Measurements from ENCODE around the gene SPATA17. TPM values are rescaled to one million over a fixed set of nuclear protein-coding genes. Genes with fewer than 3 reads are reported as not detected.

SPATA17 gene
- total RNA-seq, 4 donors from 2014 or later: 2.6 TPM; not detected in 3

DNA sequence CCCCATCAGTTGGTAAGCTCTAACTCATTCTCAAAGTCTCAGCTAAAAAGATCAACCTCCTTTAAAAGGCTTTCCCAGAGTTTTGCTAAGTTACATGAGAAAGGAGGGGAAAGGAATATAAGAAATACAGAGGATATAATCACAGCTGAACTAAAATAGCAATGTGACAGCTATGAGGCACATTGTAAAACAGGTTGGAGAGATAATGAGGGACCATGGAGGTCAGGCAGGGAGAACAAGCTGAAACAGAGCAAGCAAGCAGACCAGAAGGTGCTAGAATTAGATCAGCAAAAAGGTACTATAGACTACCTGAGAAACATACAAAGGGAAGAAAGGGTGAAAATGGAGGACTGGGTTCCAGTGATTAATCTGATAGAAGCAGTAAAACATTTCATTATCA, 28.8 kb upstream of the SPATA17 start:
- Histone ChIP-seq H3K9me3 (no peaks in the 10 kb centered on the region), H3K4me3 (no peak overlapping the region), H3K27me3 (no peaks in the 10 kb centered on the region), H3K36me3 (peaks cover 0 to 6% (median 0%) of the 10 kb centered on the region in 3 donors), H3K27ac (no peak overlapping the region), H3K4me1 (no peaks in the 10 kb centered on the region)
- TF ChIP-seq, protein P1, sequence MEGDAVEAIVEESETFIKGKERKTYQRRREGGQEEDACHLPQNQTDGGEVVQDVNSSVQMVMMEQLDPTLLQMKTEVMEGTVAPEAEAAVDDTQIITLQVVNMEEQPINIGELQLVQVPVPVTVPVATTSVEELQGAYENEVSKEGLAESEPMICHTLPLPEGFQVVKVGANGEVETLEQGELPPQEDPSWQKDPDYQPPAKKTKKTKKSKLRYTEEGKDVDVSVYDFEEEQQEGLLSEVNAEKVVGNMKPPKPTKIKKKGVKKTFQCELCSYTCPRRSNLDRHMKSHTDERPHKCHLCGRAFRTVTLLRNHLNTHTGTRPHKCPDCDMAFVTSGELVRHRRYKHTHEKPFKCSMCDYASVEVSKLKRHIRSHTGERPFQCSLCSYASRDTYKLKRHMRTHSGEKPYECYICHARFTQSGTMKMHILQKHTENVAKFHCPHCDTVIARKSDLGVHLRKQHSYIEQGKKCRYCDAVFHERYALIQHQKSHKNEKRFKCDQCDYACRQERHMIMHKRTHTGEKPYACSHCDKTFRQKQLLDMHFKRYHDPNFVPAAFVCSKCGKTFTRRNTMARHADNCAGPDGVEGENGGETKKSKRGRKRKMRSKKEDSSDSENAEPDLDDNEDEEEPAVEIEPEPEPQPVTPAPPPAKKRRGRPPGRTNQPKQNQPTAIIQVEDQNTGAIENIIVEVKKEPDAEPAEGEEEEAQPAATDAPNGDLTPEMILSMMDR (IDR thresholded peaks at IDR 0.05): no peak
- TF ChIP-seq POLR2A (IDR thresholded peaks at IDR 0.05): no peak
- no peak for DNase-seq

DNA sequence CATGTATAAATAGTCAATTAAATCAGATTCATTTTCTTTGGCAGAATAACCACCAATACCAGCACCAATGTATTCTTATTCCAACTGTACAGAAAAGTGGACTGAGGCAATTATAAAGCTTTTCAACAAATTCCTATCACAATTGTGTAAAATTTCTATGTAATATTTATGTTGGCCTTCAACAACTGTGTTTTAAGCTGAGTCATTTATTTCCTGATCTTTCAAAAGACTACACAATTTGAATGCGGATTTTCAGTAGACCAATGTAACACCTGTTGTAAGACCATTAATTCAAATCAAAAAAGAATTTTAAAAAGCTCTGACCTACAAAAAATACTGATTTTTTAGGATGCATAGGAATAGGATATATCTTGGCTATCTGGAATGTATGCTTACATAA, 25.8 kb upstream of the SPATA17 start:
- TF ChIP-seq, protein P1 (IDR thresholded peaks at IDR 0.05): no peak
- no peak for TF ChIP-seq POLR2A (IDR thresholded peaks at IDR 0.05)
- H3K4me1 ChIP-seq: no peaks in the 10 kb centered on the region
- no peaks in the 10 kb centered on the region for H3K27me3 ChIP-seq
- DNase-seq: no peak
- no peak overlapping the region for H3K27ac ChIP-seq
- no peaks in the 10 kb centered on the region for H3K9me3 ChIP-seq
- peaks cover 0 to 9% (median 0%) of the 10 kb centered on the region in 3 donors for H3K36me3 ChIP-seq
- H3K4me3 ChIP-seq: no peak overlapping the region

DNA sequence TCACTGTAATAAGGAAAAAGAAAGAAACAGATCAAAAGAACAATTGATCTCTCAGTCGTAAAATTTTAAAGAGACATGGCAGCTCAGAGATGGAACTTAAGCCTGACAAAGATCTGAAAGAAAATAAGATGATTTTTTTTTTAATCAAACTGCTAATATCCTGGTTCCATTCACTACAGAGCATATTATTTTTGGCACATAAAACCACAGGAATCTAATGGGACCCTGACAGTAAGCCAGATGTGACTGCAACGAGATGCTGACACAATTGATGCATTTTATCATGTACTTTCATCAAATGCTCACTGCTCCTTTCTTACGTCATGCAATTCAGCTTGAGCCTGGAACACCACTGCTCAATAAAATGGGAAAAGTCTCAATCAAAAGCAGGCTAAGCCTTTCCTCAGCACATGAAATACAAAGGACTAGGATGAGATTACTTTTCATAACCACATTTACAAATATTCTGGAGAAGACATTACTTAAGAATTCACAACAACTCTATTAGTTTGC, 16.9 kb upstream of the SPATA17 start:
- no peaks in the 10 kb centered on the region for H3K27me3 ChIP-seq
- H3K4me3 ChIP-seq: no peak overlapping the region
- no peaks in the 10 kb centered on the region for H3K9me3 ChIP-seq
- no peak overlapping the region for H3K27ac ChIP-seq
- TF ChIP-seq POLR2A (IDR thresholded peaks at IDR 0.05): no peak
- TF ChIP-seq, protein P1 (IDR thresholded peaks at IDR 0.05): no peak
- peaks cover 0 to 17% (median 0%) of the 10 kb centered on the region in 3 donors for H3K36me3 ChIP-seq
- DNase-seq: no peak
- H3K4me1 ChIP-seq: no peaks in the 10 kb centered on the region

DNA sequence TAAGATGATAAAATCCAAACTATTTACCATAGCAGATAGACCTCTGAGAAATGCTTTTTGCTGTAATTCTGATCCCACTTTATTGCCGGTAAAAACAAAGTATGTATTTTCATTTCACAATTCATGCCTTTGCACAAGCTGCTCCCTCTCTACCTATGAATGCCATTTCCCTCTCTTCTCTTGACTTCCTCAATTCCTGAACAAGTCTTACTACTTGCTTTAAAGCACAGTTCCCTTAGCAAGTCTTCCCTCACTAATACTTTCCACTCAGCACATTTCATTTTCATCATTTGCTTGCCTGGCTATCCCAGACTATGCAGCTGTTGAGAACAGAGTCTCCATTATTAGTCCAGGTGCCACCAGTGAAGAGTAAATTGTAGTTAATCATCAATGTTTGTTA, 14.0 kb upstream of the SPATA17 start:
- no peak for DNase-seq
- H3K36me3 ChIP-seq: peaks cover 0 to 12% (median 0%) of the 10 kb centered on the region in 3 donors
- no peaks in the 10 kb centered on the region for H3K27me3 ChIP-seq
- H3K4me3 ChIP-seq: no peak overlapping the region
- H3K9me3 ChIP-seq: no peaks in the 10 kb centered on the region
- no peaks in the 10 kb centered on the region for H3K4me1 ChIP-seq
- no peak overlapping the region for H3K27ac ChIP-seq
- TF ChIP-seq POLR2A (IDR thresholded peaks at IDR 0.05): no peak

DNA sequence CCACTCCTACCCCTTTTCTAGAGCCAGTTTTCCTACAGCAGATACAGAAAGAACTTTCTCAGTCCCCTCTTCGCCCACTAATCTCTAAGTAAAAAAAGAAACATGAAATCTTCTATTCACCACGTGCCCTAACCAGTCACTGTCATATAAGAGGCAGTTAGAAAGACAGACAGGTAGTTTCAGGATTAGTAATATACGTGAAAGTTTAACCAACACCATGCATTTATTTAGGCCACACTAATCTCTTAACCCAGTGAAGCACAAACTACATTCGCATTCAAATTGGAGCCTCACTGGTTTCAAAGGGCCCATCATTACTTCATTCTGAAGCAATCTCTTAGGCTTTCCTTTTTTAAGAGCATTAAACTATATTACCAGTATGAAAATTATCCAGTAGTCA, 10.3 kb upstream of the SPATA17 start:
- TF ChIP-seq, protein P1 (IDR thresholded peaks at IDR 0.05): no peak
- no peak for TF ChIP-seq POLR2A (IDR thresholded peaks at IDR 0.05)
- H3K27ac ChIP-seq: no peak overlapping the region
- peaks cover 0 to 12% (median 0%) of the 10 kb centered on the region in 3 donors for H3K36me3 ChIP-seq
- no peaks in the 10 kb centered on the region for H3K9me3 ChIP-seq
- no peak for DNase-seq
- H3K27me3 ChIP-seq: no peaks in the 10 kb centered on the region
- H3K4me3 ChIP-seq: no peak overlapping the region
- peaks cover 0 to 5% (median 0%) of the 10 kb centered on the region in 4 donors for H3K4me1 ChIP-seq

DNA sequence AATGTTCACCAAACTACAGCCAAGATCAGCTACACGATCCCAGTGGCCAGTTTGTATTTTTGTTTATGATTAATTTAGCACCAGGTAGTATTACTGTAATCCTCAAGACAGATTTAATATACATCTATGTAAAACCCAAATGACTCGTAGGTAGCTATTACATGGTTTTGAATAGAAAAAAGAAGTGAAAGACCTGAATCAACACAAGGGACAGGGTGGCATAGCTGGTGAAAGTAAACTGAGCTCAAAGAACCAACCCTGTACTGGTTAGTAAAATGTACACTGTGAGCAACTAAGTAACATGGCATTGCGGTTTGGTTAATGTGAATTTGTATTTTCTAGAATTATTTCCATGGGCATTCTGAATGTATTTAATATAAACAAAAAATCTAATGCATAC, 9.1 kb upstream of the SPATA17 start:
- no peaks in the 10 kb centered on the region for H3K27me3 ChIP-seq
- no peak overlapping the region for H3K4me3 ChIP-seq
- TF ChIP-seq, protein P1 (IDR thresholded peaks at IDR 0.05): no peak
- TF ChIP-seq POLR2A (IDR thresholded peaks at IDR 0.05): no peak
- DNase-seq: no peak
- H3K4me1 ChIP-seq: peaks cover 0 to 6% (median 0%) of the 10 kb centered on the region in 4 donors
- no peak overlapping the region for H3K27ac ChIP-seq
- no peaks in the 10 kb centered on the region for H3K9me3 ChIP-seq
- H3K36me3 ChIP-seq: peaks cover 0 to 12% (median 0%) of the 10 kb centered on the region in 3 donors
